GM19397 (cell line): ENCODE measurements around the gene FRMD4B.
"Not testable (repeated sequence)": the region's sequence is repeated elsewhere in the genome, so short reads cannot be mapped to it uniquely, and the experiment has no call there.

Experiments used
- ATAC-seq: cut with Tn5 transposase; IDR thresholded peaks from one replicate; pipeline ENCODE4 v1.9.1; 2021; ENCODE audit warnings: mild to moderate bottlenecking, moderate library complexity; ENCODE audit not compliant: unreplicated experiment

FRMD4B gene

GRCh38 chr3:69292185-69292584 lies 93.7 kb downstream of the FRMD4B start:
- no peak for ATAC-seq

- ATAC-seq, result no peak
These were observed 95.5 kb downstream of the FRMD4B start for GRCh38 chr3:69290430-69290829.

- ATAC-seq, result no peak
These were observed 95.9 kb downstream of the FRMD4B start for GRCh38 chr3:69290006-69290405.

GRCh38 chr3:69288161-69288895 lies 97.6 kb downstream of the FRMD4B start:
- no peak for ATAC-seq

- ATAC-seq, result no peak
These were observed 101.8 kb downstream of the FRMD4B start for GRCh38 chr3:69283913-69284611.

- ATAC-seq, result no peak
These were observed 102.4 kb downstream of the FRMD4B start for GRCh38 chr3:69283496-69283895.

GRCh38 chr3:69282181-69282580 lies 103.7 kb downstream of the FRMD4B start:
- ATAC-seq, result no peak

- ATAC-seq, result not testable (repeated sequence)
These were observed 108.5 kb downstream of the FRMD4B start for GRCh38 chr3:69277403-69277802.

GRCh38 chr3:69276884-69277283 lies 109.0 kb downstream of the FRMD4B start:
- ATAC-seq, result no peak

- not testable (repeated sequence) for ATAC-seq
These were observed 109.7 kb downstream of the FRMD4B start for GRCh38 chr3:69276191-69276590.

GRCh38 chr3:69273896-69274295 lies 112.0 kb downstream of the FRMD4B start:
- ATAC-seq, result no peak

GRCh38 chr3:69272556-69272955 lies 113.3 kb downstream of the FRMD4B start:
- ATAC-seq, result no peak

GRCh38 chr3:69271098-69271497 lies 114.8 kb downstream of the FRMD4B start:
- no peak for ATAC-seq

GRCh38 chr3:69266585-69266984 lies 119.3 kb downstream of the FRMD4B start:
- no peak for ATAC-seq

GRCh38 chr3:69266071-69266470 lies 119.8 kb downstream of the FRMD4B start:
- not testable (repeated sequence) for ATAC-seq

GRCh38 chr3:69260843-69261405 lies 125.0 kb downstream of the FRMD4B start:
- not testable (repeated sequence) for ATAC-seq

GRCh38 chr3:69260216-69260787 lies 125.6 kb downstream of the FRMD4B start:
- ATAC-seq, result no peak

GRCh38 chr3:69259125-69259524 lies 126.8 kb downstream of the FRMD4B start:
- no peak for ATAC-seq

- ATAC-seq, result no peak
These were observed 130.0 kb downstream of the FRMD4B start for GRCh38 chr3:69255928-69256327.

- ATAC-seq, result no peak
These were observed 131.5 kb downstream of the FRMD4B start for GRCh38 chr3:69254351-69254750.

- no peak for ATAC-seq
These were observed 133.3 kb downstream of the FRMD4B start for GRCh38 chr3:69252631-69253030.

- ATAC-seq, result no peak
These were observed 133.7 kb downstream of the FRMD4B start for GRCh38 chr3:69252141-69252540.
